Karpas-422 (cell line): ENCODE data around the gene SLC5A10. TPM values are rescaled to one million over a fixed set of nuclear protein-coding genes. Genes with fewer than 3 reads are reported as not detected.

ENCODE experiments used
- DNase-seq: peaks from one replicate; pipeline ENCODE4 v3.0.0-alpha.2; 2015
- H2AFZ ChIP-seq: fragments of 200-600 bp; sonication (generic); 2 replicates; pipeline ENCODE4 v1.6.1; 2014; ENCODE audit warnings: antibody characterized with exemption, low read length, mixed read lengths
- H3K27ac ChIP-seq: fragments of 200-600 bp; sonication (generic); 2 replicates; pipeline ENCODE4 v1.5.1; 2014; ENCODE audit warnings: mild to moderate bottlenecking, low read length, moderate library complexity
- H3K27me3 ChIP-seq: fragments of 200-600 bp; sonication (generic); 2 replicates; pipeline ENCODE4 v1.6.1; 2014; ENCODE audit warnings: low read length, mixed read lengths
- H3K36me3 ChIP-seq: fragments of 200-600 bp; sonication (generic); 2 replicates; pipeline ENCODE4 v1.6.1; 2014; ENCODE audit warnings: low read length, mixed read lengths; ENCODE audit not compliant: insufficient read depth
- H3K4me1 ChIP-seq: fragments of 200-600 bp; sonication (generic); 2 replicates; pipeline ENCODE4 v1.6.1; 2014; ENCODE audit warnings: mild to moderate bottlenecking, low read length, mixed read lengths
- H3K4me2 ChIP-seq: fragments of 200-600 bp; sonication (generic); 2 replicates; pipeline ENCODE4 v1.6.1; 2014; ENCODE audit warnings: low read length, low read depth, mild to moderate bottlenecking; ENCODE audit not compliant: poor library complexity, severe bottlenecking
- H3K4me3 ChIP-seq: fragments of 200-600 bp; sonication (generic); 2 replicates; pipeline ENCODE4 v1.5.1; 2014; ENCODE audit warnings: mild to moderate bottlenecking, antibody characterized with exemption, low read length, mixed read lengths
- H3K79me2 ChIP-seq: fragments of 200-600 bp; sonication (generic); 2 replicates; pipeline ENCODE4 v1.6.1; 2014; ENCODE audit warnings: mild to moderate bottlenecking, low read length, mixed read lengths
- H3K9ac ChIP-seq: fragments of 200-600 bp; sonication (generic); 2 replicates; pipeline ENCODE4 v1.6.0; 2014; ENCODE audit warnings: low read length
- H3K9me2 ChIP-seq: fragments of 200-600 bp; sonication (generic), shearing (Covaris generic); replicated peaks from 2 replicates; pipeline ENCODE4 v1.6.0; 2014; ENCODE audit warnings: mild to moderate bottlenecking, low read length, moderate library complexity; ENCODE audit not compliant: insufficient read depth
- H3K9me3 ChIP-seq: fragments of 300-700, 200-600 bp; sonication (generic); 2 replicates; pipeline ENCODE4 v1.6.1; 2014; ENCODE audit warnings: low read length, mixed read lengths
- H4K20me1 ChIP-seq: fragments of 200-600 bp; sonication (generic); 2 replicates; pipeline ENCODE4 v1.6.1; 2014; ENCODE audit warnings: mild to moderate bottlenecking, antibody characterized with exemption, low read length, low read depth; ENCODE audit not compliant: insufficient read depth
- total RNA-seq: library from RNA; depleted of rRNA; stranded (reverse); fragments of >200 nt; shearing (Covaris generic); gene quantifications from 2 replicates; pipeline ENCODE4 v1.2.3, GENCODE V29; 2014; ENCODE audit warnings: low replicate concordance

SLC5A10 gene
- total RNA-seq, 1 experiment from 2014 or later: not detected

GRCh38 chr17:18978050-18978449 is 26.1 kb downstream of the SLC5A10 start:
- Histone ChIP-seq H3K27me3 (no peaks in the 10 kb centered on the region), H3K36me3 (no peaks in the 10 kb centered on the region), H3K4me1 (no peaks in the 10 kb centered on the region), H3K27ac (no peak overlapping the region), H3K79me2 (no peaks in the 10 kb centered on the region), H3K9me2 (no peaks in the 10 kb centered on the region), H3K9ac (no peak overlapping the region), H3K4me3 (no peak overlapping the region), H2AFZ (no peak overlapping the region), H3K9me3 (no peaks in the 10 kb centered on the region), H3K4me2 (no peak overlapping the region), H4K20me1 (no peaks in the 10 kb centered on the region)
- DNase-seq: no peak

- no peaks in the 10 kb centered on the region for H3K36me3 ChIP-seq
- H3K9me2 ChIP-seq: no peaks in the 10 kb centered on the region
- no peaks in the 10 kb centered on the region for H3K79me2 ChIP-seq
- no peak overlapping the region for H3K4me2 ChIP-seq
- H3K9ac ChIP-seq: no peak overlapping the region
- no peaks in the 10 kb centered on the region for H4K20me1 ChIP-seq
- no peak for DNase-seq
- H3K9me3 ChIP-seq: no peaks in the 10 kb centered on the region
- H3K4me1 ChIP-seq: no peaks in the 10 kb centered on the region
- H2AFZ ChIP-seq: no peak overlapping the region
- no peak overlapping the region for H3K27ac ChIP-seq
- no peak overlapping the region for H3K4me3 ChIP-seq
- no peaks in the 10 kb centered on the region for H3K27me3 ChIP-seq
Observed at GRCh38 chr17:18978655-18979054, 26.7 kb downstream of the SLC5A10 start.

- H2AFZ ChIP-seq: no peak overlapping the region
- DNase-seq: no peak
- no peak overlapping the region for H3K27ac ChIP-seq
Observed at GRCh38 chr17:18980682-18981334, 28.8 kb downstream of the SLC5A10 start.

DNA sequence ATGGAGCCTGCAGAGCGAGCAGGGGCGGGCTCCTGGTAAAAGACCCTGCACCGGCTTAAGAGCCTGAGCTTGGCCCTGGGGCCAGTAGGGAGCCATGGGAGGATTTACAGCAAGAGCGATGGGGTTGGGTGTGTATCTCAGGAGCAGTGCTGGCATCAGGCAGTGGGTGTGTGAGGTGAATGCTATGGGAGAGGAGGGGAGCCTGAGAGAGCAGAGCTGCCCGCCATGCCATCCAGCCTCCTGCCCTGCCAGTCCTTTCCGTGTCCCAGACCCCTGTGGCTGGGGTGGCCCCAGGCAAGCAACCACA is 29.3 kb downstream of the SLC5A10 start:
- Histone ChIP-seq H3K27ac (no peak overlapping the region), H3K4me2 (no peak overlapping the region), H3K9me3 (no peaks in the 10 kb centered on the region), H3K4me1 (no peaks in the 10 kb centered on the region), H3K36me3 (no peaks in the 10 kb centered on the region), H3K79me2 (no peaks in the 10 kb centered on the region), H4K20me1 (no peaks in the 10 kb centered on the region), H3K9ac (no peak overlapping the region), H3K27me3 (no peaks in the 10 kb centered on the region), H3K4me3 (no peak overlapping the region), H2AFZ (no peak overlapping the region), H3K9me2 (no peaks in the 10 kb centered on the region)
- no peak for DNase-seq

More at GRCh38 chr17:18980682-18981334, 28.8 kb downstream of the SLC5A10 start:
- no peak overlapping the region for H3K9ac ChIP-seq
- no peak overlapping the region for H3K4me3 ChIP-seq
- no peaks in the 10 kb centered on the region for H3K79me2 ChIP-seq
- no peaks in the 10 kb centered on the region for H3K9me2 ChIP-seq
- H3K9me3 ChIP-seq: no peaks in the 10 kb centered on the region
- H3K4me2 ChIP-seq: no peak overlapping the region
- H3K27me3 ChIP-seq: no peaks in the 10 kb centered on the region
- H3K4me1 ChIP-seq: no peaks in the 10 kb centered on the region
- H3K36me3 ChIP-seq: no peaks in the 10 kb centered on the region
- no peaks in the 10 kb centered on the region for H4K20me1 ChIP-seq

- no peak overlapping the region for H3K27ac ChIP-seq
- H3K4me1 ChIP-seq: no peaks in the 10 kb centered on the region
- H3K36me3 ChIP-seq: no peaks in the 10 kb centered on the region
- H3K9me3 ChIP-seq: no peaks in the 10 kb centered on the region
- no peak overlapping the region for H3K9ac ChIP-seq
- H3K9me2 ChIP-seq: no peaks in the 10 kb centered on the region
- no peaks in the 10 kb centered on the region for H3K79me2 ChIP-seq
- no peaks in the 10 kb centered on the region for H4K20me1 ChIP-seq
- H3K4me3 ChIP-seq: no peak overlapping the region
- no peak overlapping the region for H3K4me2 ChIP-seq
- DNase-seq: no peak
- H2AFZ ChIP-seq: no peak overlapping the region
- no peaks in the 10 kb centered on the region for H3K27me3 ChIP-seq
Observed at GRCh38 chr17:18981642-18982424, 29.9 kb downstream of the SLC5A10 start.

- no peak overlapping the region for H2AFZ ChIP-seq
- H3K4me2 ChIP-seq: no peak overlapping the region
- no peaks in the 10 kb centered on the region for H3K4me1 ChIP-seq
- H4K20me1 ChIP-seq: no peaks in the 10 kb centered on the region
- no peaks in the 10 kb centered on the region for H3K27me3 ChIP-seq
- no peaks in the 10 kb centered on the region for H3K79me2 ChIP-seq
- H3K36me3 ChIP-seq: no peaks in the 10 kb centered on the region
- no peak overlapping the region for H3K4me3 ChIP-seq
- no peaks in the 10 kb centered on the region for H3K9me3 ChIP-seq
- H3K9me2 ChIP-seq: no peaks in the 10 kb centered on the region
- no peak for DNase-seq
- no peak overlapping the region for H3K9ac ChIP-seq
- no peak overlapping the region for H3K27ac ChIP-seq
Observed at GRCh38 chr17:18984273-18985114, 32.5 kb downstream of the SLC5A10 start.

DNA sequence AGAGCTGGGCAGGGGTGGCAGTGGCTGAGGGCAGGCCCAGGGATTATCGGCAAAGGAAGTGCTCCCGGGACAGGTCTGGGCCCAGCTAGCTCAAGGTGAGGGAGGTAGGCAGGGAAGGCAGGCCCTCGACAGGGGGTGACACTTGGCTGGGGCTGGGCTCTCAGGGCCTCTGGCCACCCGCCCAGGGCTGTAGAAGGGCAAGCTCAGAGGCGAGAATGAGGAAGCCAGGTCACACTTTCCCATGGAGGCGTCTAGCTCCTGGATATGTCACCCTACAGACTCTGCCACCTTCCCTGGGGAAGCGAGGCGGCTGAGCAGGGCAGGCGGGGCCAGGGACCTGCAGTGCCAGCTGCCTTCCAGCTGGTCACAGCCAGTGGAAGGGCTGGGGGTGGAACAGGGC is 33.5 kb downstream of the SLC5A10 start:
- no peaks in the 10 kb centered on the region for H3K36me3 ChIP-seq
- no peak overlapping the region for H2AFZ ChIP-seq
- no peaks in the 10 kb centered on the region for H3K9me2 ChIP-seq
- H3K4me3 ChIP-seq: no peak overlapping the region
- no peaks in the 10 kb centered on the region for H3K27me3 ChIP-seq
- H3K9ac ChIP-seq: no peak overlapping the region
- no peak overlapping the region for H3K4me2 ChIP-seq
- no peak for DNase-seq
- no peaks in the 10 kb centered on the region for H3K79me2 ChIP-seq
- H4K20me1 ChIP-seq: no peaks in the 10 kb centered on the region
- H3K27ac ChIP-seq: no peak overlapping the region
- no peaks in the 10 kb centered on the region for H3K9me3 ChIP-seq
- no peaks in the 10 kb centered on the region for H3K4me1 ChIP-seq

DNA sequence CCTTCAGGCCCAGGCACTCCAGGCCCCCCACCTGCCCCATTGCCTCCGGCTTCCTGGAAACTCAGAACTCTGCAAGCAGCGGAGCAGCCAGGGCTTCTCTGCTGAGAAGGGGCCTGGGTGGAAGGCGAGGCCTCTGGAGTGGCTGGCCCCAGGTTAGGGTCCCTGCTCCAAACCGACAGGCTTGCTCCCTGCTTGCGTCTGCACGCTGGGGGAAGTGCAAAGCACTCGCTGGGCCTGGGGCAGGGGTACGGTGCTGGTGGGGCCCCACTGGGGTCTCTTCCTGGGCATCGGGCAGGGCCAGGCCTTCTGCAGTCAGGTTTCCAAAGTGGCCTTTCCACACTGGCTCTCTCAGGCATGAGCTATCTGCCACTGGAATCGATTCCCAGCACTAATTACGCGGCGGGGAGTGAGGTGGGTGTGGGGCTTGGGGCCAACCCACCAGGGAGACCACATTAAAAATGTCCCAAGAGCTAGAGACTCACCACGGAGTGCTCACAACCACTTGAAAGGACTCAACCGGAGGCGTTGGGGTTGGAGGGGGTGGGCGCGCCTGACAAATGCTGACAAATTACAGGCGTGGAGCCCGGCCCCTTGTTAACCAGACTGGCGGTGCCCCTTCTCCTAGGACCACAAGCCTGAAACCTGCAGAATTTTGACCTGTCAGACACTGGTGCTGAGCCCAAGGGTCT is 34.7 kb downstream of the SLC5A10 start:
- Histone ChIP-seq H3K9ac (no peak overlapping the region), H3K27ac (no peak overlapping the region)
- DNase-seq: no peak

More for the DNA sequence above, 34.7 kb downstream of the SLC5A10 start:
- Histone ChIP-seq H3K9me2 (no peaks in the 10 kb centered on the region), H3K4me3 (no peak overlapping the region), H2AFZ (no peak overlapping the region), H3K79me2 (no peaks in the 10 kb centered on the region), H3K36me3 (no peaks in the 10 kb centered on the region), H3K9me3 (no peaks in the 10 kb centered on the region), H3K4me2 (no peak overlapping the region), H3K27me3 (no peaks in the 10 kb centered on the region), H3K4me1 (no peaks in the 10 kb centered on the region), H4K20me1 (no peaks in the 10 kb centered on the region)
